HEK293T (cell line): ENCODE measurements around the gene TBC1D1.

Source experiments
- ARNT ChIP-seq: fragments of 450-650 bp; IDR thresholded peaks from 2 replicates; pipeline ENCODE4 v1.6.1; 2017; ENCODE audit warnings: mild to moderate bottlenecking
- BHLHE40 ChIP-seq: fragments of 450-650 bp; IDR thresholded peaks from 2 replicates; pipeline ENCODE4 v1.6.1; 2016; ENCODE audit warnings: mild to moderate bottlenecking, moderate library complexity, borderline replicate concordance
- FOXK2 ChIP-seq: fragments of 450-650 bp; IDR thresholded peaks from 2 replicates; pipeline ENCODE4 v1.6.1; 2016; ENCODE audit warnings: mild to moderate bottlenecking
- FOXM1 ChIP-seq: fragments of 450-650 bp; IDR thresholded peaks from 2 replicates; pipeline ENCODE4 v1.6.1; 2017; ENCODE audit warnings: mild to moderate bottlenecking, borderline replicate concordance
- NFRKB ChIP-seq: fragments of 450-650 bp; IDR thresholded peaks from 2 replicates; pipeline ENCODE4 v1.6.1; 2016; ENCODE audit warnings: mild to moderate bottlenecking, moderate library complexity
- SUZ12 ChIP-seq: fragments of 450-650 bp; IDR thresholded peaks from 2 replicates; pipeline ENCODE4 v1.6.1; 2016; ENCODE audit warnings: mild to moderate bottlenecking

- TF ChIP-seq FOXK2, result no peak
- no peak for TF ChIP-seq BHLHE40
- TF ChIP-seq NFRKB, result no peak
- TF ChIP-seq ARNT, result no peak
- no peak for TF ChIP-seq SUZ12
- no peak for TF ChIP-seq FOXM1
Measured at GRCh38 chr4:37908488-37909331, 17.8 kb downstream of the TBC1D1 start.
